OCI-LY3 (cell line): Measurements from ENCODE around the gene NHLH1.

ENCODE experiments used
- H2AFZ ChIP-seq: fragments of 200-600, 300-600 bp; shearing (Covaris generic); 2 replicates; pipeline ENCODE4 v1.6.0; 2014; ENCODE audit warnings: antibody characterized with exemption, low read depth, low read length
- H3K27ac ChIP-seq: fragments of 200-600, 300-600 bp; sonication (generic); 2 replicates; pipeline ENCODE4 v1.5.1; 2014; ENCODE audit warnings: mild to moderate bottlenecking, low read length, moderate library complexity, mixed read lengths
- H3K27me3 ChIP-seq: fragments of 200-600, 300-600 bp; sonication (generic); 2 replicates; pipeline ENCODE4 v1.6.1; 2014; ENCODE audit warnings: low read depth, low read length, mixed read lengths
- H3K36me3 ChIP-seq: fragments of 200-600, 300-600 bp; sonication (generic); replicated peaks from 2 replicates; pipeline ENCODE3; 2014; ENCODE audit warnings: low read depth, low read length, mixed read lengths
- H3K4me1 ChIP-seq: fragments of 300-600, 200-600 bp; sonication (generic); 2 replicates; pipeline ENCODE4 v1.6.1; 2014; ENCODE audit warnings: low read length, mixed read lengths
- H3K4me2 ChIP-seq: fragments of 200-600, 300-600 bp; sonication (generic); 2 replicates; pipeline ENCODE4 v1.6.1; 2014; ENCODE audit warnings: low read length, mixed read lengths
- H3K4me3 ChIP-seq: fragments of 300-600, 200-600 bp; sonication (generic); 2 replicates; pipeline ENCODE4 v1.5.1; 2014; ENCODE audit warnings: antibody characterized with exemption, mild to moderate bottlenecking, low read length, moderate library complexity
- H3K79me2 ChIP-seq: fragments of 300-600, 200-600 bp; shearing (Covaris generic); 2 replicates; pipeline ENCODE4 v1.6.1; 2014; ENCODE audit warnings: mild to moderate bottlenecking, low read length, mixed read lengths
- H3K9ac ChIP-seq: fragments of 300-600, 200-600 bp; shearing (Covaris generic); 2 replicates; pipeline ENCODE4 v1.6.0; 2014; ENCODE audit warnings: mild to moderate bottlenecking, low read length, moderate library complexity
- H3K9me3 ChIP-seq: fragments of 200-600, 300-600 bp; shearing (Covaris generic); 2 replicates; pipeline ENCODE4 v1.6.1; 2014; ENCODE audit warnings: low read length, mixed read lengths; ENCODE audit not compliant: insufficient read depth
- H4K20me1 ChIP-seq: fragments of 200-600, 300-600 bp; sonication (generic); 2 replicates; pipeline ENCODE4 v1.6.1; 2016; ENCODE audit warnings: low read length, mixed read lengths; ENCODE audit not compliant: insufficient read depth
- CTCF ChIP-seq: fragments of 200-600, 300-600 bp; sonication (generic); IDR thresholded peaks from 2 replicates; pipeline ENCODE4 v1.5.1; 2014; ENCODE audit warnings: antibody characterized with exemption, low read length, low read depth
- EZH2phosphoT487 ChIP-seq: fragments of 200-600 bp; shearing (Covaris generic); IDR thresholded peaks from 2 replicates; pipeline ENCODE4 v1.6.1; 2018; ENCODE audit warnings: antibody characterized with exemption, mixed run types, low read depth

The NHLH1 gene

GRCh38 chr1:160357286-160358002 lies 9.4 kb upstream of the NHLH1 start:
- TF ChIP-seq CTCF, result no peak
- no peak for TF ChIP-seq EZH2phosphoT487
- Histone ChIP-seq H2AFZ (no peak overlapping the region), H3K27ac (no peak overlapping the region), H3K9me3 (no peaks in the 10 kb centered on the region), H3K27me3 (no peaks in the 10 kb centered on the region), H3K9ac (no peak overlapping the region), H3K4me2 (no peak overlapping the region), H3K36me3 (peaks cover 88% of the 10 kb centered on the region), H3K4me3 (no peak overlapping the region), H3K4me1 (no peaks in the 10 kb centered on the region), H4K20me1 (no peaks in the 10 kb centered on the region), H3K79me2 (no peaks in the 10 kb centered on the region)

GRCh38 chr1:160358073-160358472 lies 8.8 kb upstream of the NHLH1 start:
- H3K27ac ChIP-seq, result no peak overlapping the region

GRCh38 chr1:160359559-160360226 lies 7.2 kb upstream of the NHLH1 start:
- Histone ChIP-seq H3K4me3 (no peak overlapping the region), H3K9ac (no peak overlapping the region), H3K4me2 (no peak overlapping the region), H3K4me1 (no peaks in the 10 kb centered on the region), H2AFZ (no peak overlapping the region), H3K9me3 (no peaks in the 10 kb centered on the region), H3K27ac (no peak overlapping the region), H3K79me2 (no peaks in the 10 kb centered on the region), H4K20me1 (no peaks in the 10 kb centered on the region), H3K36me3 (peaks cover 66% of the 10 kb centered on the region), H3K27me3 (no peaks in the 10 kb centered on the region)
- no peak for TF ChIP-seq EZH2phosphoT487

More at GRCh38 chr1:160358073-160358472, 8.8 kb upstream of the NHLH1 start:
- H3K27me3 ChIP-seq, result no peaks in the 10 kb centered on the region
- no peak overlapping the region for H3K4me3 ChIP-seq
- no peak overlapping the region for H2AFZ ChIP-seq
- H3K9me3 ChIP-seq, result no peaks in the 10 kb centered on the region
- H3K4me2 ChIP-seq, result no peak overlapping the region
- no peak overlapping the region for H3K9ac ChIP-seq
- H3K4me1 ChIP-seq, result no peaks in the 10 kb centered on the region
- no peaks in the 10 kb centered on the region for H4K20me1 ChIP-seq
- H3K36me3 ChIP-seq, result peaks cover 82% of the 10 kb centered on the region
- TF ChIP-seq CTCF (no peak), EZH2phosphoT487 (no peak)
- no peaks in the 10 kb centered on the region for H3K79me2 ChIP-seq

- peaks cover 61% of the 10 kb centered on the region for H3K36me3 ChIP-seq
- no peak overlapping the region for H3K9ac ChIP-seq
- H2AFZ ChIP-seq, result no peak overlapping the region
- no peaks in the 10 kb centered on the region for H4K20me1 ChIP-seq
- H3K4me1 ChIP-seq, result no peaks in the 10 kb centered on the region
- no peak overlapping the region for H3K4me3 ChIP-seq
- H3K4me2 ChIP-seq, result no peak overlapping the region
- H3K79me2 ChIP-seq, result no peaks in the 10 kb centered on the region
- no peaks in the 10 kb centered on the region for H3K9me3 ChIP-seq
- H3K27me3 ChIP-seq, result no peaks in the 10 kb centered on the region
- no peak overlapping the region for H3K27ac ChIP-seq
- TF ChIP-seq EZH2phosphoT487, result no peak
- TF ChIP-seq CTCF, result no peak
Observed at GRCh38 chr1:160360227-160360695, 6.6 kb upstream of the NHLH1 start.
